Central memory CD8-positive, alpha-beta T cell (primary cell): ENCODE results near the gene FUOM.

Source experiments
- ATAC-seq: fragments of 150-1000 bp; cut with Tn5 transposase; replicated peaks from 2 replicates; pipeline ENCODE4 v1.10.0; 2022; ENCODE audit warnings: mild to moderate bottlenecking, moderate FRiP score, moderate number of reproducible peaks; ENCODE audit not compliant: poor library complexity, severe bottlenecking; ENCODE audit errors: extremely low read depth
- DNase-seq, 2 donors: peaks; one replicate each; pipeline ENCODE4 v3.0.0; 2021; ENCODE audit warnings: low spot score in 2 of 2
- H3K27ac Mint-ChIP-seq: one replicate; pipeline ENCODE4 v1.8.0; 2022; ENCODE audit warnings: low read depth, mild to moderate bottlenecking, moderate library complexity, mixed read lengths
- H3K27me3 Mint-ChIP-seq: one replicate; pipeline ENCODE4 v1.8.0; 2022; ENCODE audit warnings: mixed read lengths
- H3K36me3 Mint-ChIP-seq: one replicate; pipeline ENCODE4 v1.8.0; 2022; ENCODE audit warnings: mild to moderate bottlenecking, moderate library complexity, mixed read lengths; ENCODE audit not compliant: insufficient read depth
- H3K4me1 Mint-ChIP-seq: one replicate; pipeline ENCODE4 v1.8.0; 2022; ENCODE audit warnings: mixed read lengths
- H3K4me3 Mint-ChIP-seq: one replicate; pipeline ENCODE4 v1.8.0; 2022; ENCODE audit warnings: mild to moderate bottlenecking, moderate library complexity, mixed read lengths
- H3K9me3 Mint-ChIP-seq: one replicate; pipeline ENCODE4 v1.8.0; 2022; ENCODE audit warnings: mixed read lengths

Gene FUOM

GRCh38 chr10:133357285-133358161 is at the start of gene FUOM:
Gene FUOM, minus strand, starts transcription at chr10:133358019. Its CDS starts 12 bp downstream, at chr10:133358007.
- peak; percentile 79 for ATAC-seq
- no peak within 1 kb of the TSS for H3K27ac Mint-ChIP-seq
- H3K36me3 Mint-ChIP-seq: peaks cover 5% of the 10 kb centered on the region
- peaks cover 16% of the 10 kb centered on the region for H3K4me1 Mint-ChIP-seq
- peak within 1 kb of the TSS; percentile 70 for H3K4me3 Mint-ChIP-seq
- H3K27me3 Mint-ChIP-seq: no peaks in the 10 kb centered on the region
- H3K9me3 Mint-ChIP-seq: no peaks in the 10 kb centered on the region
- peak; percentile 46 to 53 for DNase-seq

- H3K27me3 Mint-ChIP-seq: no peaks in the 10 kb centered on the region
- no peak overlapping the region for H3K4me3 Mint-ChIP-seq
- H3K4me1 Mint-ChIP-seq: peaks cover 45% of the 10 kb centered on the region
- no peak for DNase-seq
- peak overlapping the region; percentile 19 for H3K27ac Mint-ChIP-seq
- no peaks in the 10 kb centered on the region for H3K9me3 Mint-ChIP-seq
- H3K36me3 Mint-ChIP-seq: peaks cover 33% of the 10 kb centered on the region
- no peak for ATAC-seq
These were observed 48.2 kb upstream of the FUOM start for GRCh38 chr10:133405844-133406527.

GRCh38 chr10:133405272-133405671 is 47.5 kb upstream of the FUOM start:
- DNase-seq: no peak
- no peak for ATAC-seq
- peaks cover 35% of the 10 kb centered on the region for H3K36me3 Mint-ChIP-seq
- H3K4me3 Mint-ChIP-seq: no peak overlapping the region
- H3K27ac Mint-ChIP-seq: no peak overlapping the region
- H3K4me1 Mint-ChIP-seq: peaks cover 51% of the 10 kb centered on the region
- no peaks in the 10 kb centered on the region for H3K9me3 Mint-ChIP-seq
- H3K27me3 Mint-ChIP-seq: no peaks in the 10 kb centered on the region

GRCh38 chr10:133403784-133404183 is 46.0 kb upstream of the FUOM start:
- no peak for DNase-seq
- no peak for ATAC-seq
- Mint-ChIP-seq H3K4me1 (peaks cover 42% of the 10 kb centered on the region), H3K27me3 (no peaks in the 10 kb centered on the region), H3K27ac (no peak overlapping the region), H3K9me3 (no peaks in the 10 kb centered on the region), H3K4me3 (no peak overlapping the region), H3K36me3 (peaks cover 38% of the 10 kb centered on the region)

- Mint-ChIP-seq H3K36me3 (peaks cover 37% of the 10 kb centered on the region), H3K27ac (no peak overlapping the region), H3K4me3 (no peak overlapping the region), H3K27me3 (no peaks in the 10 kb centered on the region), H3K9me3 (no peaks in the 10 kb centered on the region), H3K4me1 (peaks cover 39% of the 10 kb centered on the region)
- ATAC-seq (no peak), DNase-seq (no peak)
These were observed 45.5 kb upstream of the FUOM start for GRCh38 chr10:133403359-133403758.

GRCh38 chr10:133401981-133402725 is 44.3 kb upstream of the FUOM start:
- H3K4me1 Mint-ChIP-seq: peaks cover 31% of the 10 kb centered on the region
- ATAC-seq: no peak
- DNase-seq: no peak
- H3K36me3 Mint-ChIP-seq: peaks cover 36% of the 10 kb centered on the region
- no peak overlapping the region for H3K4me3 Mint-ChIP-seq
- no peaks in the 10 kb centered on the region for H3K9me3 Mint-ChIP-seq
- H3K27ac Mint-ChIP-seq: peak overlapping the region; percentile 79
- no peaks in the 10 kb centered on the region for H3K27me3 Mint-ChIP-seq

GRCh38 chr10:133401500-133401899 is 43.7 kb upstream of the FUOM start:
- H3K9me3 Mint-ChIP-seq: no peaks in the 10 kb centered on the region
- DNase-seq (no peak), ATAC-seq (no peak)
- no peaks in the 10 kb centered on the region for H3K27me3 Mint-ChIP-seq
- peaks cover 32% of the 10 kb centered on the region for H3K36me3 Mint-ChIP-seq
- no peak overlapping the region for H3K4me3 Mint-ChIP-seq
- H3K4me1 Mint-ChIP-seq: peaks cover 32% of the 10 kb centered on the region
- H3K27ac Mint-ChIP-seq: peak overlapping the region; percentile 79

GRCh38 chr10:133400624-133401424 is 43.0 kb upstream of the FUOM start:
- ATAC-seq: no peak
- peak overlapping the region; percentile 79 for H3K27ac Mint-ChIP-seq
- H3K9me3 Mint-ChIP-seq: no peaks in the 10 kb centered on the region
- no peak for DNase-seq
- H3K27me3 Mint-ChIP-seq: no peaks in the 10 kb centered on the region
- H3K4me1 Mint-ChIP-seq: peaks cover 27% of the 10 kb centered on the region
- H3K36me3 Mint-ChIP-seq: peaks cover 32% of the 10 kb centered on the region
- H3K4me3 Mint-ChIP-seq: no peak overlapping the region

- H3K9me3 Mint-ChIP-seq: no peaks in the 10 kb centered on the region
- ATAC-seq: no peak
- peaks cover 34% of the 10 kb centered on the region for H3K36me3 Mint-ChIP-seq
- peaks cover 32% of the 10 kb centered on the region for H3K4me1 Mint-ChIP-seq
- no peak overlapping the region for H3K4me3 Mint-ChIP-seq
- H3K27me3 Mint-ChIP-seq: no peaks in the 10 kb centered on the region
- DNase-seq: no peak
- H3K27ac Mint-ChIP-seq: no peak overlapping the region
These were observed 41.3 kb upstream of the FUOM start for GRCh38 chr10:133399123-133399601.

GRCh38 chr10:133397938-133398337 is 40.1 kb upstream of the FUOM start:
- no peak for DNase-seq
- H3K4me1 Mint-ChIP-seq: peaks cover 32% of the 10 kb centered on the region
- H3K36me3 Mint-ChIP-seq: peaks cover 30% of the 10 kb centered on the region

GRCh38 chr10:133396035-133396624 is 38.3 kb upstream of the FUOM start:
- no peak for DNase-seq
- peaks cover 27% of the 10 kb centered on the region for H3K36me3 Mint-ChIP-seq
- no peak for ATAC-seq
- H3K4me1 Mint-ChIP-seq: peaks cover 36% of the 10 kb centered on the region
- H3K27me3 Mint-ChIP-seq: no peaks in the 10 kb centered on the region
- no peaks in the 10 kb centered on the region for H3K9me3 Mint-ChIP-seq
- peak overlapping the region; percentile 88 for H3K4me3 Mint-ChIP-seq
- H3K27ac Mint-ChIP-seq: no peak overlapping the region

More at GRCh38 chr10:133397938-133398337, 40.1 kb upstream of the FUOM start:
- Mint-ChIP-seq H3K4me3 (no peak overlapping the region), H3K9me3 (no peaks in the 10 kb centered on the region), H3K27ac (no peak overlapping the region), H3K27me3 (no peaks in the 10 kb centered on the region)
- ATAC-seq: no peak
